Activated CD4-positive, alpha-beta memory T cell treated with anti-CD3 and anti-CD28 coated beads for 36 hours (primary cell): Measurements from ENCODE around the gene UBE2V1. TPM values are rescaled to one million over a fixed set of nuclear protein-coding genes. Genes with fewer than 3 reads are reported as not detected.
"Not testable (repeated sequence)": the region's sequence is repeated elsewhere in the genome, so short reads cannot be mapped to it uniquely, and the experiment has no call there.

Source experiments
- CTCF ChIA-PET: fragments of 350-600 bp; sonication (Branson Sonifier 250); formaldehyde crosslinking; loops from one replicate; lab custom pipeline; 2021; ENCODE audit warnings: antibody characterized with exemption, inconsistent platforms; lab: Charles Lee
- POLR2A ChIA-PET: fragments of 350-600 bp; sonication (Branson Sonifier 250); formaldehyde crosslinking; loops from one replicate; lab custom pipeline; 2021; ENCODE audit warnings: antibody characterized with exemption; lab: Charles Lee
- DNase-seq: peaks from one replicate; pipeline ENCODE4 v3.0.0-alpha.2; 2020
- H3K27ac Mint-ChIP-seq: one replicate; pipeline ENCODE4 v1.8.0; 2021; ENCODE audit warnings: mixed read lengths
- H3K27me3 Mint-ChIP-seq: one replicate; pipeline ENCODE4 v1.8.0; 2021; ENCODE audit warnings: mixed read lengths
- H3K36me3 Mint-ChIP-seq: one replicate; pipeline ENCODE4 v1.8.0; 2021; ENCODE audit warnings: mixed read lengths
- H3K4me1 Mint-ChIP-seq: one replicate; pipeline ENCODE4 v1.8.0; 2021; ENCODE audit warnings: low read depth, mixed read lengths
- H3K4me3 Mint-ChIP-seq: one replicate; pipeline ENCODE4 v1.8.0; 2021; ENCODE audit warnings: mild to moderate bottlenecking, mixed read lengths
- H3K9me3 Mint-ChIP-seq: one replicate; pipeline ENCODE4 v1.8.0; 2021; ENCODE audit warnings: mixed read lengths
- intact Hi-C: fragments of 100-400 bp; cut with micrococcal nuclease; formaldehyde crosslinking; loops from one replicate; pipeline ENCODE4 v1.15.1; 2023
- total RNA-seq, 2 experiments: library from RNA; stranded (reverse); gene quantifications; one replicate each; pipeline ENCODE4 v1.2.3, GENCODE V29; 2021

Gene UBE2V1
- total RNA-seq: 100 to 1,000 TPM; 167 to 172 TPM

DNA sequence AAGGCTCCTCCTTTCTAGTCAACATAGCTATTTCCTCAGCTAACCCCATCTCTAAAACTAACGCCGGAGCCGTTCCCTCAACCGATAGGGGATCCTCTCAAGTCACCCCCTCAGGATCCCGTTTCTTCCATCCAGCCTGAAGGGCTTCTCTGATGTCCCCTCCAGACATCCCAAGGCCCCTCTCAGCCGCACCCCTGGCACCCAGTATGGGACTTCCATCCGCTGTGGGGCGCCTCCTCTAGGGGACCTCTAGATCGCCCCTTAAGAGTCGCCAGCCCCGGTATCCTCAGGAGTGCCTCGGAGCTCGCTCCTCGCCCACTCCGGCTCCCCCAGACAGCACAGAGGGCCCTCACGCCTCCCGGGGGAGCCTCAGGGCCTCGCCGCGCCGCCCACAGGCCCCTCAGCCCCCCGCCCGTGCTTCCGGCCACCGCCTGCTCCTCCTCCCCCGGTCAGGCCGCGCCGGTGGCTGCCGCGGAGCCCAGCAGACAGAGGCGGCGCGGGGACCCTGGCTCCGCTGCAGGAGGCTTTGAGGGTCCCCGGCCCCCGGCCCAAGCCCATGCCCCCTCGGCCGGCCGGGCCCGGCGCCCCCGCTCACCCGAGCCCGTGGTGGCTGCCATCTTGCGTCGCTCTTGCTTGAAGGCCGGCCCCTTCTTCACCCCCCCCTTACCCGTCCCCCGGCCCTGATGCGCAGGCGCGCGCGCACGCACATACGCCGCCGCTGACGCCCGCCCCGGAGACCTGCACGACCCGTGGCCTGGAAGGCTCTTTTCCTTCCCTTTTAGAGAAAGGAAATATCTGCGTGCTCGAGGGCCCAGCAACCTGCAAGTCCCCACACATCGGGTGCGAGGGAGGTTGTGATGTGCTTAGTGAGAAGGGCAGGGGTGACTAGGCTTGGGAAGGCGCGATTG is at the start of gene UBE2V1:
Gene UBE2V1, minus strand, starts transcription at position 639 of the 908 bp plus-strand sequence. Its CDS starts 22 bp downstream, at position 617.
- Mint-ChIP-seq H3K36me3 (peaks cover 16% of the 10 kb centered on the region), H3K27ac (peak within 1 kb of the TSS; percentile 95), H3K9me3 (no peaks in the 10 kb centered on the region), H3K27me3 (no peaks in the 10 kb centered on the region), H3K4me3 (peak within 1 kb of the TSS; percentile 95), H3K4me1 (peaks cover 73% of the 10 kb centered on the region)
- peak; percentile 94 for DNase-seq
- ChIA-PET POLR2A (interaction anchor here (0.6 to 2.2 kb wide), 5 partner anchors 13 to 78 kb away, joined by 3 to 18 read pairs (median 3); partner anchors contain the start of gene PEDS1), CTCF (interaction anchor here (0.7 to 3.1 kb wide), 7 partner anchors 8 to 633 kb away, joined by 3 to 14 read pairs (median 4); partner anchors contain the start of gene PEDS1)
- intact Hi-C loops: loop anchor here (1.0 to 10.0 kb wide), 10 partner anchors 9 to 838 kb away; partner anchors contain the start of genes PARD6B, PEDS1, SPATA2 and ZNFX1

DNA sequence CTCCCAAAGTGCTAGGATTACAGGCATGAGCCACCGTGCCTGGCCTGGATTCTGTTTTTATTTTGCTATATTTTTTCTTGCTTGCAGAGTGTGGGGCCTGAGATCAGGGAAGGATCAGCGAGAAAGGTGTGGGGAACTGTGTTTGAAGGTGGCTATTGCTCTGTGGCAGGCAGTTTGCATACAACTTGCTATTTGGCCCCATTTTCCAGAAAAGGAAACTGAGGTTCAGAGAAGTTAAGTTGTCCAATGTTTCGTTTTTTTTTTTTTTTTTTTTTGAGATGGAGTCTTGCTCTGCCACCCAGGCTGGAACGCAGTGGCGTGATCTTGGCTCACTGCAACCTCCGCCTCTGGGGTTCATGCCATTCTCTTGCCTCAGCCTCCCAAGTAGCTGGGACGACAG is 48.5 kb upstream of the UBE2V1 start:
- DNase-seq, H3K27me3 Mint-ChIP-seq, intact Hi-C loops, H3K9me3 Mint-ChIP-seq, H3K4me3 Mint-ChIP-seq, H3K36me3 Mint-ChIP-seq, POLR2A ChIA-PET: not testable (repeated sequence)
- Mint-ChIP-seq H3K27ac (peak overlapping the region; percentile 62), H3K4me1 (peaks cover 11% of the 10 kb centered on the region)
- CTCF ChIA-PET: interaction anchor here (1.1 to 1.6 kb wide), 2 partner anchors 8 to 17 kb away, joined by 3 to 4 read pairs; no protein-coding TSS in a partner anchor

DNA sequence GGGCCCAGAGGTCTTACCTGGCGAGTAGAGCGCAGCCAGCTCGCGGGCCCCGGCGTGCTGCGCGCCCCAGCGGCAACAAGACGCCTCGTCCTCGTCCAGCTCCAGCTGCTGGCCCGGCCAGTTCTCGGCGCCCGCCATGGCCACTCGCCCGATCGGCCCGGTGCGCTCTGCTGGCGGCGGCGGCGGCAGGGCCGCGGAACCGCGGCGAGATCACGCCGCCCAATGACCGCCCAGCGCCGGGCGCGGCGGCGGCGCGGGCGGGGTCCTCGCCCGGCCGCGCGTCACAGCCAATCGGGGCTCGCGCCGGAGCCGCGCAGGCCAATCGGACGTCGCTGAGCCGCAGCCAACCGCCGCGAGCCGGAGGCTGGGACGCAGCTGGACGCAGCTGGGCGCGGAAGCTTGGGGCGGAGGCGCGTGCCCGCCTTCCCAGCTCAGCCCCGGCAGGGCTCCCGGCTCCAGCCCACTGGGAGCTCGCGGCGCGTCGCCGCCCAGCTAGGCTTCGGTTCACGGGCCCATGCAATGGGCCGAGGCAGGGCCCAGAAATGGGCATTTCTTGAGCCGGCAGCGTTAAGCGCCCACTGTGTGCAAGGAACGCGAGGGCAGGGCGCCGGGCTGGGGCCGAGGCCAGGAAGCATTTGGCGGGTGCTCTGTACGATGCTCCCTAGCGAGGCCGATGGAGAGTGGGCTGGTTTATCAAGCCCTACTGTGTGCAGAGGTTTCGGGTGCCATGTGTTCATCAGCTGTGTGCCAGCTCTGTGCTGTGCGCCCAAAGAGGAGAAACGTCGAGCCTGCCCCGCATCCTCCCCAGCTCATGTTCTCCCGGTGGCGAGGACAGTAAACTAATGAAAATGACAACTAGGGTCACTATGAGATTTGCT is 40.8 kb upstream of the UBE2V1 start, which contains the start of gene PEDS1:
Gene PEDS1, minus strand, starts transcription at position 224 of the 878 bp plus-strand sequence. Its CDS starts 86 bp downstream, at position 138.
- no peaks in the 10 kb centered on the region for H3K27me3 Mint-ChIP-seq
- H3K4me3 Mint-ChIP-seq: peak within 1 kb of the TSS; percentile 81
- CTCF ChIA-PET: interaction anchor here (0.9 to 3.8 kb wide), 14 partner anchors 10 to 175 kb away, joined by 3 to 44 read pairs (median 8); partner anchors contain the start of genes CEBPB and UBE2V1
- H3K4me1 Mint-ChIP-seq: peaks cover 43% of the 10 kb centered on the region
- intact Hi-C loops: loop anchor here (1.0 kb wide), 2 partner anchors 13 to 40 kb away; partner anchors contain the start of gene UBE2V1
- peak; percentile 90 for DNase-seq
- POLR2A ChIA-PET: interaction anchor here (0.5 to 3.0 kb wide), 7 partner anchors 12 to 43 kb away, joined by 3 to 18 read pairs (median 11); partner anchors contain the start of genes CEBPB and UBE2V1
- H3K9me3 Mint-ChIP-seq: no peaks in the 10 kb centered on the region
- peaks cover 8% of the 10 kb centered on the region for H3K36me3 Mint-ChIP-seq
- H3K27ac Mint-ChIP-seq: peak within 1 kb of the TSS; percentile 70

DNA sequence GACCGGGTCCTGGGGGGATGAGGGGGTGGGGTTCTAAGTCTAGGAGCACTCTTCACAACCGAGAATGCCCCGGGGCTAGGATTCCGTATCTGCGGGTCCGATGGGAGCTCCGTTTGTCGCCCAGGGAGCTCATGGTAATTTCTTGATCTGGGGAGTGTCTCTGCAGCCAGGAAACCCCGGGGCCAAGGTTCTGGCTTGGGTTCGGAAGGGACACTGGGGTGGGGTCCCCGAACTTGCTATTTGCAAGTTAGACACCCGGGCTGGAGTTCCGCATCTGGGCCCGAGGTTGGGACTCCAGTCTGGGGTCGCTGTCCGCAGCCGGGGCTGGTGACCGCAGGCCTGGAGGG is 40.2 kb upstream of the UBE2V1 start:
- intact Hi-C loops: loop anchor here (1.0 kb wide), 1 partner anchor 40 kb away; the partner anchor contains the start of gene UBE2V1
- POLR2A ChIA-PET: interaction anchor here (2.0 to 3.0 kb wide), 5 partner anchors 13 to 43 kb away, joined by 6 to 18 read pairs (median 15); partner anchors contain the start of genes CEBPB and UBE2V1
- DNase-seq: no peak
- peaks cover 49% of the 10 kb centered on the region for H3K4me1 Mint-ChIP-seq
- peak overlapping the region; percentile 64 for H3K27ac Mint-ChIP-seq
- no peaks in the 10 kb centered on the region for H3K27me3 Mint-ChIP-seq
- no peaks in the 10 kb centered on the region for H3K9me3 Mint-ChIP-seq
- H3K36me3 Mint-ChIP-seq: peaks cover 8% of the 10 kb centered on the region
- peak overlapping the region; percentile 81 for H3K4me3 Mint-ChIP-seq
- CTCF ChIA-PET: interaction anchor here (0.9 to 3.8 kb wide), 14 partner anchors 11 to 174 kb away, joined by 3 to 44 read pairs (median 8); partner anchors contain the start of gene UBE2V1

DNA sequence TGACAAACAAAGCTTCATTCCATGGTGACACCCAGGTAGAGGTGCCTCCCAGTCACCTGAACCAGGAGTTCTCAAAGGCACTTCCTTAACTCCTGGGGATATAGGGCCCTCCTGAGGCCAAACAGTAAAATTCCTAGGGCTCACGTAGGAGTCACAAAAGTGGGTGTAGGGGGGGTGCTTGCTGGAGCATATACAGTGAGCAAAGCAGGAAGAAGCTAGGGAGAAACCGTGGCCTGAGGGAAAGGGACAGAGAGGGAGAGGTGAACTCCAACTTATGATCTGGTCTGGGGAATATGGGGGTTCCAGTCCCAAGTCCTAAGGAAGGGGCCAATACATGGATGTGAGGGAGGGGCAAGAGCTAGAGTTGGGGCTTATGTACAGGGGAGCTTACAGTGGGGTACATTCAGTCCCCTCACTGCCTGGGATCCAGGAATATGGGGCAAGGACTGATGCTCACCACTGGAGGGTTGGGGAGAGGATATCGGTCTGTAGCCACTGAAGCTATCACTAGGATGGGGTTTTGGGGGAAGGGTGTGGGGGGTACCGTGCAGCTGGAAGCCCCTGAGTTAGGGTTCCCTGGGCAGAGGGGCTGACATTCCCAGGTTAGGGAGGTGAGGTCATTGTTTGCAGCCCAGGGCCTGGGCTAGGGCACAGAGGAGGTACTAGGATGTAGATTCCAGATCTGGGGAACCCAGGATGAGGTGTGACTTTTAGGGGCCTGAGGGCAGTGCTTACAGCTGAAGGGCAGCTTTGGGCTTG is 39.6 kb upstream of the UBE2V1 start:
- Mint-ChIP-seq H3K4me1 (peaks cover 54% of the 10 kb centered on the region), H3K27me3 (no peaks in the 10 kb centered on the region), H3K4me3 (peak overlapping the region; percentile 81), H3K27ac (peak overlapping the region; percentile 64), H3K9me3 (no peaks in the 10 kb centered on the region), H3K36me3 (peaks cover 8% of the 10 kb centered on the region)
- DNase-seq: no peak
- POLR2A ChIA-PET: interaction anchor here (2.3 to 3.0 kb wide), 4 partner anchors 13 to 42 kb away, joined by 11 to 18 read pairs (median 16); partner anchors contain the start of gene UBE2V1
- intact Hi-C loops: loop anchor here (1.0 kb wide), 1 partner anchor 39 kb away; the partner anchor contains the start of gene UBE2V1
- CTCF ChIA-PET: interaction anchor here (0.6 to 3.8 kb wide), 15 partner anchors 11 to 311 kb away, joined by 3 to 44 read pairs (median 6); partner anchors contain the start of gene UBE2V1

DNA sequence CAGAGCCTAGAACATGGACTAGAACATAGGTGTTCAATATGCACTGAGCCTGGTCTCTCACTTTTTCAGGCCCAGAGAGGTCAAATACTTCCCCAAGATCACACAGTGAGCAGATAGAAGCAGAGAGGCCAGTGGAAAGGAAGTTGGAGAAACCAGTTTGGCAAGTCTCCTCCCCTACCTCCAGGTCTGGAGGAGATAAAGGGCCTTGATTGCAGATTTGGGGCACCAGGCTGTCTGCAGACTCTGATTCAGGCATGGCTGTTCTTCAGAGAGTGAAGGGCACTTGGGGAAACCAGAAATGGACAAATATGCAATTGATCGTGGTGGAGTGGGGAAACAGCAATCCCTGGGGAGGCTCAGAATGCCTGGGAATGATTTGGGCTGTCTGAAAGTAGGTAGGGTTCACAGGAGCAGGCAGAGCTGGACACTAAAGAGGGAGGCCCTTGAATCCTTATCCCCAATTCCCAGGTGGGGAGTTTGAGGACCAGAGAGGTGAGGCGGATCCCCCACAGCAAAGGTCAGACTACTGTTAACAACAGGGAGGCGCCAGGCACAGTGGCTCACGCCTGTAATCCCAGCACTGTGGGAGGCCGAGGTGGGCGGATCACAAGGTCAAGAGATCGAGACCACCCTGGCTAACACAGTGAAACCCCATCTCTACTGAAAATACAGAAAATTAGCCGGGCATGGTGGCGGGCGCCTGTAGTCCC is 38.2 kb upstream of the UBE2V1 start:
- Mint-ChIP-seq H3K4me3 (no peak overlapping the region), H3K27ac (peak overlapping the region; percentile 79), H3K36me3 (peaks cover 12% of the 10 kb centered on the region), H3K9me3 (no peaks in the 10 kb centered on the region), H3K27me3 (no peaks in the 10 kb centered on the region), H3K4me1 (peaks cover 68% of the 10 kb centered on the region)
- DNase-seq: no peak
- ChIA-PET CTCF (interaction anchor here (1.0 to 3.8 kb wide), 4 partner anchors 15 to 172 kb away, joined by 4 to 44 read pairs (median 12); no protein-coding TSS in a partner anchor), POLR2A (no interaction called here)
- intact Hi-C loops: no loop called here

DNA sequence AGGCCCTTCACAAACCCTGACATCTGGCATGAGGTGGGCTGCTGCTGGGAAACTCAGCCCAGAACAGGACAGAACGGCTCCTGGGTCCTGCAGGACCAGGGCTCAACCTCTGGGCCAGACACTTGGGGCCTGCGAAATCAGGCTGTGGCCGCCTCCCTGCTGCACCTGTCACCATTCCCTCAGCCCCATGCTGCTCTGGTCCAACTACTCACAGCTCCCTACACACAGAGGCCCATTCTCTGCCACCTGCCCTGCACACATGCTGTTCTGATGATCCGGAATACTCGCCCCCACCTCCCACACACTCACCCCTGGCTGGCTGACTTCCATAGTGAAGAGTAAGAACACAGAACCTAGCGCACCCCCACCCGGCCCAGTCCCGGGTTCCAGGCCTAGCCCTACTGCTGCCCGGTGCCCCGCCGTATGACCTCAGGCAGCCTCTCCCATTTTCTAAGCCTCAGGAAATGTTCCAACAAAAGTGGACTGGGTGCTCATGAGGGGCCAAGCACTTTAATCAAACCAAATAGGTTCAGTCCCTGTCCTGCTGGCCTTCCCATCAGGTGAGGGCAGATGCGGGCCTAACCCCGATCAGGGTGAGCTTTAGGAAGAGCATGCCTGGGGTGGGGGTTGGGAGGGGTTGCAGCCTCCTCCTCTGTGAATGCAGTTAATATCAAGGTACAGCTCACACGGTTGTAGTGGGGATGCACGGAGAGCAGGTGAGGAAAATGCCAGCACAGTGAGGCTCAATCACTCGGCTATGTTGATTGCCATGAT is 36.7 kb upstream of the UBE2V1 start:
- H3K36me3 Mint-ChIP-seq: peaks cover 12% of the 10 kb centered on the region
- H3K9me3 Mint-ChIP-seq: no peaks in the 10 kb centered on the region
- ChIA-PET POLR2A (interaction anchor here (0.6 kb wide), 1 partner anchor 11 kb away, joined by 4 read pairs; no protein-coding TSS in a partner anchor), CTCF (interaction anchor here (1.8 to 2.8 kb wide), 4 partner anchors 20 to 78 kb away, joined by 3 to 15 read pairs (median 6); no protein-coding TSS in a partner anchor)
- H3K4me3 Mint-ChIP-seq: no peak overlapping the region
- no peak for DNase-seq
- no peaks in the 10 kb centered on the region for H3K27me3 Mint-ChIP-seq
- peak overlapping the region; percentile 82 for H3K27ac Mint-ChIP-seq
- intact Hi-C loops: no loop called here
- H3K4me1 Mint-ChIP-seq: peaks cover 74% of the 10 kb centered on the region

DNA sequence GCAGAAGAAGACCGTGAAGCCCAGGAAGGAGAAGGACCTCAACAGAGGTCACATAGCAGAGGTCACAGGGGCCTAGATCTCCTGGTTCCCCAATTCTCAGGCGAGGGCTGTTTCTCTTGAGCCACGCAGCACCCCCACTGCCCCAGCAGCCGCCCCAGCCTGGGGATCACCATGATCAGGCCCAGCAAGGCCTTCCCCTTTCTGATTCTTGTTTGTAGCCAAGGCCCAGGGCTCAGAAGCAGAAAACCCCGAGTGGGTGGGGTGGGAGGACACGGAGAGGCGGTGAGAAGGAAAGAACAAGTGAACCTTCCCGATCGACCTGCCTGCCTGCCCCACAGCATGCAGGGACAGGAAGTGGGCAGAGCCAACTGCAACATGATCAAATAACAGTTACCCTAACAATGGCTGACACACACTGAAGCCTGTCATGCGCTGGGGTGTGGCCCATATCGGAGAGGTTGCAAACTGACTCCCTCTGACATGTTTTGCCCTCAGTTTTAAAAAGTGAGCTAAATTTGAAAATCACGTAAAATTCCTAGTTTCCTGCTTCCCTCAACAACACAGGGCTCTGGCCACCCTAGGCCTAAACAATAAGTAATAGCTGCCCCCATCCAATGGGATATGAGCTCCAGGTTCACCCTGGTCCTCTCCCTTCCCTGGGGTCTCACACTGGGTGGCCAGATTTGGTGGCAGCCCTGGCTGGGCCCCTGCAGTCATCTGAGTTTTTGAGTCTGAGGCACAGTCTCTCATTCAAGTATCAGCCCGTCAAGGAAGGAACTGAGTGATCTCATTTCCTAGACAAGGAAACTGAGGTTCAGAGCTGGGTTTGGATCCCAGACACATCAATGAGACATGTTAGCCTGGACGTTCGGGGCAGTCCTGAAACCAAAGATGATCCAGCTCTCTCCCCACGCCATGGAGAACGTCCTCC is 34.0 kb upstream of the UBE2V1 start:
- Mint-ChIP-seq H3K9me3 (no peaks in the 10 kb centered on the region), H3K4me1 (peaks cover 67% of the 10 kb centered on the region), H3K4me3 (peak overlapping the region; percentile 73), H3K27ac (peak overlapping the region; percentile 99), H3K36me3 (peaks cover 24% of the 10 kb centered on the region), H3K27me3 (no peaks in the 10 kb centered on the region)
- CTCF ChIA-PET: interaction anchor here (0.8 to 2.8 kb wide), 9 partner anchors 19 to 76 kb away, joined by 3 to 15 read pairs (median 4); no protein-coding TSS in a partner anchor
- DNase-seq: peak; percentile 89
- POLR2A ChIA-PET: interaction anchor here (0.6 to 1.6 kb wide), 5 partner anchors 25 to 211 kb away, joined by 3 to 5 read pairs (median 3); partner anchors contain the start of gene RNF114
- intact Hi-C loops: loop anchor here (1.0 to 2.0 kb wide), 3 partner anchors 19 to 36 kb away; no protein-coding TSS in a partner anchor
